ENCODE data around the gene IPO4.
A peak's percentile ranks its signal among the peaks of the same experiment; 100 is the strongest.

Gene IPO4

GRCh38 chr14:24188251-24189058, at the start of gene IPO4:
TSS of gene IPO4 (minus strand) at chr14:24188816. CDS start at chr14:24188787, 29 bp downstream.
- peak; percentile 98 for DNase-seq (ENCODE audit: low read depth)
- TF ChIP-seq POLR2A (IDR thresholded peaks at IDR 0.05; ENCODE audit: extremely low read depth, insufficient read length) (peak; percentile 87), MAX (IDR thresholded peaks at IDR 0.05; ENCODE audit: low read depth, low read length) (peak; percentile 100), MYC (IDR thresholded peaks at IDR 0.05; ENCODE audit: low read depth, low read length) (peak; percentile 100), CTCF (IDR thresholded peaks at IDR 0.05; ENCODE audit: low read depth, low read length) (no peak)
- H3K4me3 ChIP-seq (ENCODE audit: low read depth, low read length): peak within 1 kb of the TSS; percentile 85

GRCh38 chr14:24238123-24238522, 49.5 kb upstream of the IPO4 start:
- no peak for DNase-seq (ENCODE audit: low read depth)
- TF ChIP-seq MAX (IDR thresholded peaks at IDR 0.05; ENCODE audit: low read depth, low read length) (no peak), POLR2A (IDR thresholded peaks at IDR 0.05; ENCODE audit: extremely low read depth, insufficient read length) (no peak), CTCF (IDR thresholded peaks at IDR 0.05; ENCODE audit: low read depth, low read length) (no peak), MYC (IDR thresholded peaks at IDR 0.05; ENCODE audit: low read depth, low read length) (no peak)
- H3K4me3 ChIP-seq (ENCODE audit: low read depth, low read length): no peak overlapping the region

GRCh38 chr14:24237463-24237955, 48.9 kb upstream of the IPO4 start:
- TF ChIP-seq CTCF (IDR thresholded peaks at IDR 0.05; ENCODE audit: low read depth, low read length) (no peak), MYC (IDR thresholded peaks at IDR 0.05; ENCODE audit: low read depth, low read length) (no peak), POLR2A (IDR thresholded peaks at IDR 0.05; ENCODE audit: extremely low read depth, insufficient read length) (no peak), MAX (IDR thresholded peaks at IDR 0.05; ENCODE audit: low read depth, low read length) (no peak)
- DNase-seq (ENCODE audit: low read depth): no peak

GRCh38 chr14:24236689-24237462, 48.3 kb upstream of the IPO4 start:
- TF ChIP-seq MYC (IDR thresholded peaks at IDR 0.05; ENCODE audit: low read depth, low read length) (no peak), CTCF (IDR thresholded peaks at IDR 0.05; ENCODE audit: low read depth, low read length) (no peak), POLR2A (IDR thresholded peaks at IDR 0.05; ENCODE audit: extremely low read depth, insufficient read length) (no peak), MAX (IDR thresholded peaks at IDR 0.05; ENCODE audit: low read depth, low read length) (no peak)
- DNase-seq (ENCODE audit: low read depth): no peak
- no peak overlapping the region for H3K4me3 ChIP-seq (ENCODE audit: low read depth, low read length)

More at GRCh38 chr14:24237463-24237955, 48.9 kb upstream of the IPO4 start:
- H3K4me3 ChIP-seq (ENCODE audit: low read depth, low read length): no peak overlapping the region

GRCh38 chr14:24235804-24236688, 47.4 kb upstream of the IPO4 start:
- H3K4me3 ChIP-seq (ENCODE audit: low read depth, low read length): no peak overlapping the region
- no peak for TF ChIP-seq MYC (IDR thresholded peaks at IDR 0.05; ENCODE audit: low read depth, low read length)
- TF ChIP-seq MAX (IDR thresholded peaks at IDR 0.05; ENCODE audit: low read depth, low read length): no peak
- TF ChIP-seq POLR2A (IDR thresholded peaks at IDR 0.05; ENCODE audit: extremely low read depth, insufficient read length): no peak
- TF ChIP-seq CTCF (IDR thresholded peaks at IDR 0.05; ENCODE audit: low read depth, low read length): no peak

More at GRCh38 chr14:24235804-24236688, 47.4 kb upstream of the IPO4 start:
- no peak for DNase-seq (ENCODE audit: low read depth)

Measured in NB4 (cell line).